Gastrocnemius medialis (tissue), 4 donors: ENCODE results near the gene OPA3.

Source experiments
- CTCF ChIP-seq, 5 experiments: fragments of 450-650 bp in 3 of 5; fragments of 200-600 bp in 2 of 5; sonication (generic) in 2 of 5; IDR thresholded peaks in 4 of 5; conservative IDR thresholded peaks in 1 of 5; 1 replicate in 4 of 5; 2 replicates in 1 of 5; pipeline ENCODE4 v1.5.1; 2016 to 2019; ENCODE audit warnings: antibody characterized with exemption in 5 of 5, mild to moderate bottlenecking in 3 of 5, moderate library complexity in 3 of 5
- POLR2A ChIP-seq, 2 donors: fragments of 450-650 bp; IDR thresholded peaks; one replicate each; pipeline ENCODE4 v1.6.1; 2017; ENCODE audit warnings: antibody characterized with exemption in 2 of 2, mild to moderate bottlenecking in 2 of 2, moderate library complexity in 2 of 2

GRCh38 chr19:45560686-45561085 lies 23.9 kb downstream of the OPA3 start:
- TF ChIP-seq POLR2A (IDR thresholded peaks at IDR 0.05), result no peak
- TF ChIP-seq CTCF (IDR thresholded peaks at IDR 0.05 in 4 of 5, conservative IDR thresholded peaks at IDR 0.05 in 1 of 5), result no peak
